ENCODE data around the gene ELL2. TPM values are rescaled to one million over a fixed set of nuclear protein-coding genes. Genes with fewer than 3 reads are reported as not detected.

ELL2 gene
- total and polyA plus RNA-seq, 2 of the 13 experiments (the other 11 are each of a cell fraction or from before 2014, with no cell fraction given) = 78.9 to 97.1 TPM

GRCh38 chr5:95878417-95879323 is 83.0 kb downstream of the ELL2 start (continued):
- no peak for TF ChIP-seq NFE2L1 (CRISPR knock-in tag; IDR thresholded peaks at IDR 0.05; ENCODE audit: borderline replicate concordance)
- TF ChIP-seq NCOA2 (CRISPR knock-in tag; IDR thresholded peaks at IDR 0.05) = peak; percentile 78
- TF ChIP-seq GMEB1 (CRISPR knock-in tag; IDR thresholded peaks at IDR 0.05; ENCODE audit: borderline replicate concordance) = peak; percentile 45; the same call in 1 of the 2 replicates
- no peak for TF ChIP-seq PHF20 (CRISPR knock-in tag; IDR thresholded peaks at IDR 0.05)
- peak; percentile 66; the same call in 1 of the 2 replicates for TF ChIP-seq RCOR2 (CRISPR knock-in tag; IDR thresholded peaks at IDR 0.05)
- 0 out of 2 replicates have a peak, but pooled peaks have one; percentile 81 for TF ChIP-seq BRD4 (CRISPR knock-in tag; IDR thresholded peaks at IDR 0.05)
- no peak for TF ChIP-seq ZNF800 (CRISPR knock-in tag; IDR thresholded peaks at IDR 0.05)
- peak; percentile 49; the same call in 1 of the 2 replicates for TF ChIP-seq IKZF5 (CRISPR knock-in tag; IDR thresholded peaks at IDR 0.05)
- no peak for TF ChIP-seq CREB1 (IDR thresholded peaks at IDR 0.05)
- peak; percentile 74 for TF ChIP-seq CREB1 (CRISPR knock-in tag; IDR thresholded peaks at IDR 0.05)
- TF ChIP-seq ZBTB4 (CRISPR knock-in tag; IDR thresholded peaks at IDR 0.05; ENCODE audit: borderline replicate concordance) = no peak
- 0 out of 2 replicates have a peak, but pooled peaks have one; percentile 34 for TF ChIP-seq ZNF777 (CRISPR knock-in tag; IDR thresholded peaks at IDR 0.05)
- TF ChIP-seq AHR (CRISPR knock-in tag; IDR thresholded peaks at IDR 0.05) = 0 out of 2 replicates have a peak, but pooled peaks have one; percentile 33
- TF ChIP-seq SOX6 (IDR thresholded peaks at IDR 0.05) = no peak
- TF ChIP-seq SOX6 (CRISPR knock-in tag; IDR thresholded peaks at IDR 0.05) = peak; percentile 79
- no peak for TF ChIP-seq FOSL2 (CRISPR knock-in tag; IDR thresholded peaks at IDR 0.05)
- peak; percentile 65 for TF ChIP-seq ZGPAT (CRISPR knock-in tag; IDR thresholded peaks at IDR 0.05)
- TF ChIP-seq ZNF343 (CRISPR knock-in tag; IDR thresholded peaks at IDR 0.05) = no peak
- no peak; the same call in none of the 2 replicates for TF ChIP-seq MIER3 (CRISPR knock-in tag; IDR thresholded peaks at IDR 0.05; ENCODE audit: borderline replicate concordance)

Data from HepG2 (cell line).